IPS-18c (cell line): ENCODE measurements around the gene LTBP1.
"Not testable (repeated sequence)": the region's sequence is repeated elsewhere in the genome, so short reads cannot be mapped to it uniquely, and the experiment has no call there.

Experiments
- H3K4me3 ChIP-seq: 2 replicates; pipeline ENCODE4 v1.7.0; 2013; ENCODE audit warnings: low read depth, mild to moderate bottlenecking, low read length, moderate library complexity; ENCODE audit not compliant: insufficient read depth
- H3K9me3 ChIP-seq: one replicate; pipeline ENCODE4 v1.6.1; 2013; ENCODE audit warnings: mild to moderate bottlenecking, low read length, moderate library complexity; ENCODE audit not compliant: control insufficient read depth, insufficient read depth

LTBP1 gene

DNA sequence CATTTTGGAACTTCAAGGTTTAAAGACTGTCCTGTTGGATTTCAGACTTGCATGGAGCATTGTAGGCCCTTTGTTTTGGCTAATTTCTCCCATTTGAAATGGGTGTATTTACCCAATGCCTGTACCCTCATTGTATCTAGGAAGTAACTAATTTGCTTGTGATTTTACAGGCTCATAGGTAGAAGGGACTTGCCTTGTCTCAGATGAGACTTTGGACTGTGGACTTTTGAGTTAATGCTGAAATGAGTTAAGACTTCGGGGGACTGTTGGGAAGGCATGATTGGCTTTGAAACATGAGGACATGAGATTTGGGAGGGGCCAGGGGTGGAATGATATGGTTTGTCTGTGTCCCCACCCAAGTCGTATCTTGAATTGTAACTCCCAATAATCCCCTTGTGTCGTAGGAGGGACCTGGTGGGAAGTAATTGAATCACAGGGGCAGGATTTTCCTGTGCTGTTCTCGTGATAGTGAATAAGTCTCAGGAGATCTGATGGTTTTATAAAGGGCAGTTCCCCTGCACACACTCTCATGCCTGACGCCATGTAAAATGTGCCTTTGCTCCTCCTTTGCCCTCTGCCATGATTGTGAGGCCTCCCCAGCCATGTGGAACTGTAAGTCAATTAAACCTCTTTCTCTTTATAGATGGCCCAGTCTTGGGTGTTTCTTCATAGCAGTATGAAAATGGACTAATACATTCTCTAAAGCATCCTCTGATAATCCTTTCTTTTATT, 36.6 kb downstream of the LTBP1 start:
- not testable (repeated sequence) for H3K9me3 ChIP-seq, H3K4me3 ChIP-seq

DNA sequence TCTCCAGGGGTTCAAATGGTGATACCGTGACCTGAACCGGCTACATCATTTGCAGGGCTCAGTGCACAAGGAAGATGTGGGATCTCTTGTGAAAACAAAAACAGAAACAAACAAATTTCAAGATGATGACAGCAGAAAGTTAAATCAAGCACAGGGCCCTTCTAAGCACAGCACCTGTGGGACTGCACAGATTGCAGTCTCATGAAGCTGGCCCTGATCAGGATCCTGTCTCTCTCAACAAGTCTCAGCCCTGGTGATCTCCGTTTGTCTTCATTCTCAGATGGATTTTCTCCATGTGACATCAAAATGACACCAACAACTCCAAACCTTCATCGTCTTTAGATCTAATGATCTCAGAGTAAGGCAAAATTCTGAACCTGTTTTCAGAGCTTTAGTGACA, 39.7 kb downstream of the LTBP1 start:
- H3K4me3 ChIP-seq = no peak overlapping the region

DNA sequence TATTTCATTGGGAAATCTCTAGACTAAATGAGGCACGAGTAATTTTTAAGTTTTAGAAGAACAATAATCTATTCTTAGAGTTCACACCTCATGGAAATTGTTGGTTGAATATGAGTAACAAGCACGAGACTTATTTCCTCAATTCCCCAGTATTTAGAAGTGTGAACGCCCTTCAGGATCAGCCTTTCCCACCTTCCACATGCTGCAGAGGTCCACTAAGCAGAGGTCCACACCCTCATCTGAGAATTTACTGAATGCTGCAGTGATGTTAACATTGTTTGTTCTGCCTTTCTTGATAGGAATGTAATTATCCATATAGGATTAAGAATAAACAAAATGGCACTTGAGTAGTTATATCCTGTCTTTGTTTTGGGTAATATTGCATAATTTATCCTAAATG, 41.8 kb downstream of the LTBP1 start:
- Histone ChIP-seq H3K9me3 (no peaks in the 10 kb centered on the region), H3K4me3 (no peak overlapping the region)

More for the DNA sequence above, 39.7 kb downstream of the LTBP1 start:
- H3K9me3 ChIP-seq = peaks cover under 1% of the 10 kb centered on the region

DNA sequence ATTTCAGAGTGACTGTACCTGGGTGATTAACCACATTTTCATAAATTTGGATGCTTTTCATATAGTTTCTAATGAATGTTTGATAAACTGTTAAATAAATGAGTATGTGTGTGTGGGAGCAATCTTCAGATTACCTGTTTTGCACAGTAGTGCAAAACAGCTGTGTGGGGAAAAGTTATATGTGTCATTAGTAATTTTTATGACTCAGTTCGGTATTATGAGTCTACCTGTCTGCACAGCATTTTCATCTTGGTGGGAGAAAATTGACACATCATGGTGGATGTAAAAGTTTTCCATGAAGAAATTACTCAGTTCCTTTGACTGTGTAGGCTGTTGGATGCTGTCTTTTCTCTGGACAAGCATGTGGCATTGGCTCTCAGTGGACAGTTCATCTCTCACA, 43.8 kb downstream of the LTBP1 start:
- Histone ChIP-seq H3K9me3 (no peaks in the 10 kb centered on the region), H3K4me3 (no peak overlapping the region)

DNA sequence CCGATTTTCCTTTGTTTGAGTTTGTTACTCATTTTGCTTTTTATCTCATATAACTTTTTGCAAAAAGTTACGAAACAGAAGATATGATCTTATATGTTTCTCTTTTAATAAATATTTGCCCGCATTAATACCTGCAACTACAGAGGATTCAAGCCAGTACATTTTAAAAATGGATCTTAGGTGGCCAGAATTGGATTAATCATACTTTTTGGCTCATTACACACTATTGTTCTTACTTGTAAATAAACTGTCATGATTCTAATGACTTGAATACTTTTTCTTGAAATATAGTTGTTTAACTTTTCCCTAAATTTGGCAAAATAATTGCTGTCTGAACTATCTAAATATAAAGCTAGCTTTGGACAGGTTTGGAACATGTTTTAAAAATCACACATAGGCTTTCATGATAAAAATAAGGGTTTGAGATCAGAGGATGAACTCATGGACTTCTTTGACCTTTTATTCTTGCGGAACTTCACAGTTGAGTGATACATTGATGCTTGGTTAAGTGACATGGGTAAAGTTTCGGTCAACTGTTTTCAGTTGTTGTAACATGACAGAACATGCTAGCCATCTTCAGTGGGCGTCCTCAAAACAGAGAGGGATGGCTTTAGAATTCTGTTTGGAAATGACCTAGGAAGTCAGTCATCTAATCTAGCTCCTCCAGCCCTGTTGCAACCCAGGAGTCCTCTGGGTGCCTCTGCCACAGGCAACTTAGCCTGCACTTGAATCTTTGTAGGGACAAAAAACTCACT, 44.5 kb downstream of the LTBP1 start:
- Histone ChIP-seq H3K9me3 (no peaks in the 10 kb centered on the region), H3K4me3 (no peak overlapping the region)

DNA sequence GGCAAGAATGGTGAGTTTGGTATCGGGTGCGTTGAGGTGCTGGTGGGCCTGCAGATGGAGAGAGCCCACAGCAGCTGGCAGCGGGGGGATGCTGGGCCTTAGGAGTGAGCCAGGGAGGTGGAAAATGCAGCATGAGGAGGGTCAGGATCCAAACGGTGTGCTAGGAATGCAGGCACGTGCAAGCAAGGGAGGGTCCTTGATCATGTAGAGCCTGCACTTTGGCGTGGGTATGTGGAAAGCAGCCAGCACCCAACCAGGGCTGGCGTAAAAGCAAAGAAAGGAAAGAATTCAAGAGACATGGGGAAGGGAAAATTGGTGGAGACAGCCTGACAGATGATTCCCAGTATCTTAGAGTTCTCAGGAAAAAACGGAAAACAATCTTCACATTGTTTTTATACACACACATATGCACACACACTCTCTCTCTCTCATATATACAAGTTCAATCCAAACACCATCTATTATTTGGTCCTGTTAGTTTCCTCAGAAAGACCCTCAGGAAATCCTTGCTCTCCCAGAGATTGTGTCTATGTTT, 46.3 kb downstream of the LTBP1 start:
- Histone ChIP-seq H3K4me3 (no peak overlapping the region), H3K9me3 (no peaks in the 10 kb centered on the region)

DNA sequence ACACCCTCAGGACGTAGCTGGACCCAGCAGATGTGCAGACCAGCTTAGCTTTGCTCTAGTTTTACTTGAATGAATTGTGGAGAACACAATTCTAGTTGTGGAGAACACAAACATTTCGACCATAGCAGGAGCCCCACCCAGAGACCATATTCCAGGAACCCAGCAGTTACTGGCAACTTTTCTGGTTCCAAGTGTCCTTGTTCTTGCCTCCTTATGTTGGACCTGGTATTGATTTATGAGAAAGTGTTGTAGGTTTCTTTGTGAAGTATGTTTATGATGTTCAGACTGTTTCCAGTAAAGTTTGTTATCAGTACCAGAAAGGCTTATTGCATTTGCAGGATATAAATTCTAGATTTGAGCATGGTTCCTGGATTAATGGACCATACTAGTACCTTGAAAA, 51.0 kb downstream of the LTBP1 start:
- no peak overlapping the region for H3K4me3 ChIP-seq
- H3K9me3 ChIP-seq = no peaks in the 10 kb centered on the region

DNA sequence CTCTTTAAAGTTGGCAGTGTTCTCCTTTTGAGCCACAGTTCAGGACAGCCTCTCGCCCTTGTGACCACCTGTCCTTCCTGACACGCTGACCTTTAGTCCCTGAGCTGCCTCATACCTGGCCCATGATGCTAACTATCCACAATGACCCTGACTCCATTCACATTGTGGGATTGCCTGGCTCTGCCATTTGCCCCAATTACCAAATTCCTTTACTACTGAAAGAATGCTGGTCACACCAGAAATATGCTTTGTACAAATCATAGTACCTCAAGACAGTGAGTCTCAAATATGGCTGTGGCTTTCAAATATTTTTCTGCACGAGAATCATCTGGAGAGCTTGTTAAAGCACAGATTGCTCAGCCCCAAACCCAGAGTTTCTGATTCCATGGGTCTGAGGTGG, 54.2 kb downstream of the LTBP1 start:
- H3K4me3 ChIP-seq = no peak overlapping the region
- H3K9me3 ChIP-seq = no peaks in the 10 kb centered on the region

DNA sequence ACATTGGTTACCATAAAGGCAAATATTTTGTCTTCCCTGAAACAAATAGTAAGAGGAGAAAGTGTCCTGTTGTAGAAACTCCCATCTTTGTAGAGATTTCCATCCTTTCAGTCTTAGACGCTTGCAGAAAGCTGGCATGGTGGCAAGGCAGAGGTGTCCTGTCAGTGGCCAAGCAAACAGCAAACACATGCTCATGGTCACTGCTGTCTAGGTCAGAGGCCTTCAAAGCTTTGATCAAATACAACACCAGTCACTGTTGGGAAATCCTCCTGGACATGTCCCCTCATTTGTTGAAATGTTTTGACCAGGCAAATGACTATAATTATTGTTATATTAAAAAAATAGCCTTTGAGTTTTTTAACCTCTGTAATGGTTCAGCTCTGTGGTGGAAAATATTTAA, 55.1 kb downstream of the LTBP1 start:
- Histone ChIP-seq H3K4me3 (no peak overlapping the region), H3K9me3 (no peaks in the 10 kb centered on the region)

DNA sequence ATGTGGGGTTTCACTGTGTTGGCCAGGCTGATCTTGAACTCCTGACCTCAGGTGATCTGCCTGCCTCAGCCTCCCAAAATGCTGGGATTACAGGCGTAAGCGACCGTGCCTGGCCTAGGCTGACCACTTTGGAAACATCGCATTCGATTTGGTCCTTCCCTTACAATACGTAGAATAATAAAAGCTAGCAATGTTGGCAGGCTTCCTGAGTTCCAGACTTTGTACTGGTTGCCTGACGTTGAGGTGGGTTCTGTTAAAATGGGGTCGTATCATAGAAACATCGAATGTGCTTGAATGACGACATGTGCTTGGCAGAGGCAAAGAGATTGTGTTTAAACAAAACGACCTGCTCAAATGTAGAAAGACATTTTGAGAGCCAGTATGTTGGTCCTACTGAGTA, 56.1 kb downstream of the LTBP1 start:
- Histone ChIP-seq H3K9me3 (no peaks in the 10 kb centered on the region), H3K4me3 (no peak overlapping the region)

DNA sequence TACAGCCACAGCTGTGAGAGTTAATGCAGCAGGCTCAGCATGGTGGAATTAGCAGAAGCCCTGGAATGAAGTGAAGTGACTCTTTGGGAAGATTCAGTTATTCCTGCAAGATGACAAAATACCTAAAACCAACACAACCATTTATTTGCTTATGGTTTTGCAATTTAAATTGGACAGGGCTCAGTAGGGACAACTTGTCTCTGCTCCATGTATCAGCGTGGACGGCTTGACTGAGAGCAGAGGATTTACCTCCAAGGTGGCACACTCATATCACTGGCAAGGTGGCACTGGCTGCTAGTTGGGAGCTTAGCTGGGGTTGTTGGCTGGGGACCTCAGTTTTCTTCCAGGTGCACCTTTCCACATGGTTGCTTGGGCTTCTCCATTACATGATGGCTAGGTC, 58.3 kb downstream of the LTBP1 start:
- Histone ChIP-seq H3K4me3 (no peak overlapping the region), H3K9me3 (no peaks in the 10 kb centered on the region)

DNA sequence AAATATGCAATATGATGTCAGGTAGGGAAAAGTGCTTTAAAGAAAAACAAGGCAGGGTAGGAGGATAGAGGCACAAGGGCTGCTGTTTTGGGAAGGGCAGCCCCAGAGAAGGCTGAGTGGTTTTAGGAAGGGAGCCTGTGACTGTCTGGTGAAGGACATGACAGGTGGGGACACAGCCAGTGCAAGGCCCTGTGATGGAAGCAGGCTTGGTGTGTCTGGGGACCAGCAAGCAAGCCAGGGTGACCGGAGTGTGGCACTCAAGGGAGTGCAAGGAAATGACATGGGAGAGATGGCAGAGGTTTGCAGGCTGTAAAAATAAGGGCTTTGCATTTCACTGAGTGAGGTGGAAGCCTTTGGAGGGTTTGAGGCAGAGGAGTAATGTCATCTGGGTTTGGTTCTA, 62.0 kb downstream of the LTBP1 start:
- no peak overlapping the region for H3K4me3 ChIP-seq
- no peaks in the 10 kb centered on the region for H3K9me3 ChIP-seq

DNA sequence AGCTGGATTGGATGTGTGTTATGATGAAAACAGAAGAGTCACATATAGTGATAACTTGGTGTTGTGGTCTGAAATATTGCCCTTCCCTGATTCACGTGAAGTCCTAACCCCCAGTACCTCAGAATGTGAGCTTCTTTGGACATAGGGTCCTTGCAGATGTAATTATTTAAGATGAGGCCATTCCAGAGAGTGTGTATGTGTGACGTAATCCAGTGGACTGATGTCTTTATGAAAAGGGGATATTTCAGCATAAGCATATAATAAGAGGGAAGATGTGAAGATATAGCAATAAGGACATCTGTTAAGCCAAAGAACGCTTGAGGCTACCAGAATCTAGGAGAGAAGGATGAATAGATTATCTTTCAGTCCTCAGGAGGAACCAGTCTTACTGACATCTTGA, 62.5 kb downstream of the LTBP1 start:
- Histone ChIP-seq H3K9me3 (no peaks in the 10 kb centered on the region), H3K4me3 (no peak overlapping the region)

DNA sequence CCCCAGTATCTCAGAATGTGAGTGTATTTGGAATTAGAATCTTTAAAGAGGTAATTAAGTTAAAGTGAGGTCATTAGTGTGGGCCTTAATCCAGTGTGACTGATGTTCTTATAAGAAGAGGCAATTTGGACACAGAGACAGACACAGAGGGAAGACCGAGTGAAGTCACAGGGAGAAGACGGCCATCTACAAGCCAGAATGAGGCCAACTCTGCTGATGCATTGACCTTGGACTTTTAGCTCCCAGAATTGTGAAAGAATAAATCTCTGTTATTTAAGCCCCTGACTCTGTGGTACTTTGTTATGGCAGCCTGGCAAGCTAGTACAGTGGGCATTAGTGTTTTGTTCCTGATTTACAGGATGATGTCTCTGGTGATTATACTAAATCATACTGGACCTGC, 64.6 kb downstream of the LTBP1 start:
- Histone ChIP-seq H3K9me3 (no peaks in the 10 kb centered on the region), H3K4me3 (no peak overlapping the region)

DNA sequence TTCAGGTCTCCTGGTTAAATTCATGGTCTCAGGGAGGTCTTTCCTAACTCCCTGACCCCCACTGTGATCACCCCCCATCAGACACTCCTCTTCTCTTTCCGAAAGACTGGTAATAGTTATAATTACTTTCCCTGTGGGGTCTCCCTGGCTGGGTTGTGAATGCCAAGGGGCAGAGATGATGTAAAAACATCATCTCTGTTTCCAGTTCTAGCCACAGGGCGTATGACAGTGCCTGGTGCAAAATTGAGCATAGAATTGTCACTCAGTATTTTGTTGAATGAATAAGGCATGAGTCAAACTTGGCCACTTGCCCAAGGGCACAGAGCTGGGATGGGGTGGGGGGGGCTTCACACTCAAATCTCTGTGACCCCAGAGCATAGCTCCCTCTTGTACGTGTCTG, 65.2 kb downstream of the LTBP1 start:
- H3K4me3 ChIP-seq = no peak overlapping the region
- no peaks in the 10 kb centered on the region for H3K9me3 ChIP-seq

DNA sequence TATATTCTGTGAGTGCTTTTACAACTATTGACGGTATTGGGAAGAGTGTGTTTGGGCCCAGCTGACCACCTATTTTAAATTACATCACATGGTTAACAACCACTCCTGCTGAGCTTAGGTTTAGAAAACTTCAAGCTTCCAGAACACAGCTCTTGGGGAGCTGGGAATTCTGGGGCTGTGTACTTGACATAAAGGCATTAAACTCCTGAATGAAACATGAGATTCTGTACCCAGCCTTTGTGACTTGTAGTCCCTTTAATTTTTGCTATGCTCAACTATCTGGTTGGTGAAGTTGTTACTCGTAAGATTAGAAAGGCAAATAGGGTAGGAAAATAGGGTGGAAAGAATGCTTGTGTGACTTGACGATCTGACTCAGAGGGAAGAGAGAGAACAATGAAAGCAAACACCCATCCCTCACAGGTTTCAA, 66.9 kb downstream of the LTBP1 start:
- Histone ChIP-seq H3K9me3 (no peaks in the 10 kb centered on the region), H3K4me3 (no peak overlapping the region)

DNA sequence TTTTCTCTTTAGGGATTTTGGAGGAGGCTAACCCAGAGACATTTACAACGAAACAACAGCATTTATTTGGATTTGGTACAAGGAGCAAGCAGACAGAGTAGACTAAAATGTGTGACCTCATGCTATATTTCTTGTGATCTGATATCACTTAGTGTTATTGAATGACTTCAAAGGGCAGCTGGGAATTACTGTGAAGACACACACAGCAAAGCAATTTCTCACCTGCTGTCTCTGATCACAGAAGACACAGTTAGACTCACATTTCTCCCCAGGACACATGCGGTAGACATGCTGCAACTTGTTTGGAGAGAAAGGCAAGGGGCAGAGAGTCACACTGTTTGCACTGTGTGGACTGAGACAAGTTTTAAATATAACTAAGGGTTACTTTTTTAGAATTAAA, 67.5 kb downstream of the LTBP1 start:
- Histone ChIP-seq H3K4me3 (no peak overlapping the region), H3K9me3 (no peaks in the 10 kb centered on the region)

DNA sequence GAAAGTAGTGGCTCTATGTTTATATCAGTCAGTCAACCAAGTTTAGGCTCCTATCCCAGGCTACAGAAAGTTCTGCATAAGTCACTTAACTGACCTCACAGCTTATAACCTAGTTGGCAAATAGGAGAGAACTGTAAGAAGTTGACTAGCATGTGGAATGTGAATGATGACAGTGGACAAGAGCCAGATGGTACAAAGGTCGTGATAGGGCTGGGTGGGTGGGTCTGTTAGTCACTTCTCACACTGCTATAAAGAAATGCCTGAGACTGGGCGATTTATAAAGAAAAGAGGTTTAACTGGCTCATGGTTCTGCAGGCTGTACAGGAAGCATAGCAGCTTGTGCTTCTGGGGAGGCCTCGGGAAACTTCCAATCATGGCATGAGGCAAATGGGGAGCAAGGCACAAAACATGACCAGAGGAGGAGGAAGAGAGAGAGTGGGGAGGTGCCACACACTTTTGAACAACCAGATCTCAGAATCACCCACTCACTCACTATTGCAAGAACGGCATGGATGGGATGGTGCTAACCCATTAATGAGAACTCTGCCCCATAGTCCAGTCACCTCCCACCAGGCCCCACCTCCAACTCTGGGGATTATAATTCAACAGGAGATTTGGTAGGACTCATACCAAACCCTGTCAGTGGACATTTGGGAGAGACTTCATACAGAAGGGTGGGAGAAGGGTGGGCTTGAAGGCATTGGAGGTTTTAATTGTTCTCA, 68.8 kb downstream of the LTBP1 start:
- Histone ChIP-seq H3K4me3 (no peak overlapping the region), H3K9me3 (no peaks in the 10 kb centered on the region)
